NCI-H526 (cell line): ENCODE results near the gene NMRAL1.

Experiments used
- DNase-seq, 2 experiments: peaks; one replicate each; lab custom pipeline; 2025; lab: John Stamatoyannopoulos, UW

Gene NMRAL1

DNA sequence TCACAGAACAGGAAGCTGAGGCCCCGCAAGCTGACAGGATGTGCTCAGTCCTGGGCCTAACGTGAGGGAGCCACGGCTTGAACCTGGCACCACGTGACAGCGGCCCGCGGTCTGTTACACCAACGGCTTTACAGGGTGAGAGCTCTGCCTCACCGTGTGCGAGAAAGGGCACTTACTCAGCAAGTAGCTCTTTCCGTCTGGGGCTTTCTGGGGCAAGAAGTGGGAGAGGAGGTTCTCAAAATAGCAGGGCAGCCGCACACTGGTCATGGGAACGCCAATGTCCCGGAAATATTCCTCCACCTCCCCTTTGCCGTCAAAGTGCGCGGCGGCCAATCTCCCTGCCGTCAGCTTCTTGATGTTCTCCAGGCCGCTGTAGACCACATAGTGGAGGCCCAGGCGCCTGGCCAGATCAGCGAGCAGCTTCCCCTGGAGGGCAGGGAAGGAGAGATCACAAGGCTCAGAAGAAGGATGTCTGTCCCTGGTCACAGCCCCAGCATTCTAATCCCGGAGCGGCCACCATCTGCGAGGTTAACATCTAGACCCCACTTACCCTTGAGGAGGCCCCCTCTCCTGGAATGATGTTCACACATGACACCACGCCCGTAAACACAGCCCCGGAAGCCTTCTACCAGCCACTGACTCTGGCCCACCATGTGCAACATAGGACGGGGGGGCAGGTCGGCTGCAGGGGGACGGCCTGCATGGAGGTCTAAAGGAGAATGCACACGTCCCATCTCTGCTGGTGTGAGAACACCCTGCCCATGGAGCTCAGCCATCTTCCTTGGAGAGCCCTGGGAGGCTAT lies 8.2 kb downstream of the NMRAL1 start:
- DNase-seq: no peak

DNA sequence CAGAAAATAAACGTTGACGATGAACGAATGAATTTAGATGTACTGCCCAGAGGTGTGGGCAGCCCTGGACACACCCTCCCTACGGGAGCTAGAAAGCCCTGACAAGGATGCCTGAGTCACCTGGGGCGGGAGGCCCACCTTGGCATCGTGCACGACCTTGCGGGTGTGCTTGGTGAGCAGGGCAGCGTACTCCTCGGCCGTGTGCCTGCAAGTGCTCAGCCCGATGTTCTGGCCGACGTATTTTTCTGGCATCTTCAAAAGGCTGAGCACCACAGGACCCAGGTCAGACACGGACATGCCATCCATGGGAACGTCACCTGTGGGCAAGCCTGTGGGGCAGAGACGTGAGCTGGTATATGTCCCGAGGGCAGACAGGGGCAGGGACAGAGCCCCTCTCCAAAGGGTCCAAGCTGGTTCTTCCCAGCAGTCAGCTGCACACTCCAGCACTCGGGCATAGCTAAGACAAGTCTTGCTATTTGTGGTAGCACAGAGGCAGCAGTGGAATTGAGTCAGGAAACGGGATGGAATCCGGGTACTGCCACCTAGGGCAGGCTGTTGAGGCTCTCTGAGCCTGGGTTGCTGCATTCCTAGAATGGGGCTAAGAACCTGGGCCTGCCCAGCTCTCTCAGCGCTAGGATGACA lies 10.8 kb downstream of the NMRAL1 start:
- DNase-seq: no peak

DNA sequence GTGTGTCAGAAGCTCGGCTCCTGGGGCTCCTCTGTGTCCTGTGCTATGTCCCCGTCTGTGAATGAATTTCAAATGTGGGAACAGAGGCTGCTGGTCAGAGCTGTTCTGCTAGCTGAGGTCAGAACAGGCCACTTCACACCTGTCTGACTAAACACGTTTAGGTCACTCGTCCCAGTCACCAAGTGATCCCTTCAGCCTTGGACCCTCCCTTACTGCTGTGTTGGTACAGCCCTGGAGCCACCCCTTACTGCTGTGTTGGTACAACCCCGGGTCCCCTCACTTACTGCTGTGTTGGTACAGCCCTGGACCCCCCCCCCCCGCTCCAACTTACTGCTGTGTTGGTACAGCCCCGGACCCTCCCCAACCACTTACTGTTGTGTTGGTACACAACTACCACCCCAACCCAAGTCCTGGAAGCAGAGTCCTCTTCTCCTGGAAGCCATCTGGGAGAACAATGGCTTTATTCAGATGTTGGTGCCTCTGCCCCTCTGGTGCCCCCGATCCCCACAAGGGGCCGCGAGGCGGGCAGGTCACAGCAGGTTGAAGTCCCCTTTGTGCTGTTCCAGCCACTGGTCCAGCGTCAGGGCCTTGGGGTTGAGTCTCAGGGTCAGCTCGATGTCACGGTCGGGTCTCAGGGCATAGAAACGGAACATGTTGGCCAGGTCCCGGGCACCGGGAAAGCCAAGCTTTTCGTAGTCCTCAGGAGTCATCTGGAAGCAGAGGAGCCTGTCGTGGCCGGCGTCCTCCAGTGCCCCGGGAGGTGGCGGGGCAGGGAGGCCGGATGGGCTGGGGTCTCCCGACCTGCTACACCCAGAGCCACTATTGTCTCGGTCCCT lies 13.0 kb downstream of the NMRAL1 start:
- DNase-seq: peak; percentile 45 to 65

DNA sequence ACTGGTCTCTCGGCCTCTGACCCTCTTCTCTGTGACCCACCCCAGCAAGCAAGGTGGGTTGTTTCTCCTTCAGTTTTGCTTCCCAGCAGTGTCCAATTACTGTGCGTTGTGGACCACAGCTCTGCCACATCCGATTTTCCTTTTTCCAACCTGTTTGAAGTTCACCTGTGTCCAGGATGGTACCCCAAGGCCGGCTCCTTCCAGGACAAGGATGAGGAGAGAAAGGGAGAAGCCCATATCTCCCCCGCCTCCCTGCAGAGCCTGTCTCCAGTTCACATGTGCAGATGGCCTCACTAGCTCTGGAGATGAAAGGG lies 13.5 kb downstream of the NMRAL1 start:
- no peak for DNase-seq

DNA sequence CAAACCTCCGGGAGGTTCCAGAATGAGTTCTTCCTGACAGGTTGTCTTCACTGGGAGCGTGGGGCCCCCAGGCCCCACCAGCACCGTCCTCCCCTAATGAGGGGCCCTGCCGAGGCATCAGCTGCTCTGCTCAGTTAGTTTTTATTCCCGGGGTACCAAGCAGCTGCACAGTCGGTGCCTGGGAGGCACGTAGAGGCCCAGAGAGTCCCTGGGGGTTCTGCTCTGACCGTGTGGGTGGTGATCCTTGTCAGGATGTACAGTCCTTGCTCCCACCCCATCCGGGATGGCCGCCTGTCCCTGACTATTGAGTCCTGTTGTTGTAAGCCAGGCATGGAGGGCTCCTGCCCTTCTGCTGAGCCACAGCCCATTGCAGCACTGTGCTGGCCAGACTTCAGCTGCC lies 18.5 kb downstream of the NMRAL1 start:
- no peak for DNase-seq

DNA sequence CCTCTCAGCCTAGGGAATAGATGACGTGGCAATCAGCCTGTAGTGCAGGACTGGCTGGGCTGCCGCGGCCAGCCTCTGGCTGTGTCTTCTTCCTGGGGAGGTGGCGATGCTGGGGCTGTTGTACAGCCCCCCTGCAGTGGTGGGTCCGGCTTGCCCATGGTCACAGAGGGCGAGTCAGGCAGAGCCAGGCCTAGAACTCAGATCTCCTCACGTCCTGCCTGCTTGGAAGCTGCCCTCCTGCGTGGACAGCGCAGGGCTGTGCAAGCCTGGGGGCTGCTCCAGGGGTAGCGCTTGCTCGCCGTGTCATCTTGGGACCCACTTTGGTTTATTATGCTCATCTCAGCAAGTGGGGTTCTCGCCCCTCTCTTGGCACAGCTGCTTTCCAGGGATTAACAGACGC lies 19.3 kb downstream of the NMRAL1 start:
- DNase-seq: no peak

DNA sequence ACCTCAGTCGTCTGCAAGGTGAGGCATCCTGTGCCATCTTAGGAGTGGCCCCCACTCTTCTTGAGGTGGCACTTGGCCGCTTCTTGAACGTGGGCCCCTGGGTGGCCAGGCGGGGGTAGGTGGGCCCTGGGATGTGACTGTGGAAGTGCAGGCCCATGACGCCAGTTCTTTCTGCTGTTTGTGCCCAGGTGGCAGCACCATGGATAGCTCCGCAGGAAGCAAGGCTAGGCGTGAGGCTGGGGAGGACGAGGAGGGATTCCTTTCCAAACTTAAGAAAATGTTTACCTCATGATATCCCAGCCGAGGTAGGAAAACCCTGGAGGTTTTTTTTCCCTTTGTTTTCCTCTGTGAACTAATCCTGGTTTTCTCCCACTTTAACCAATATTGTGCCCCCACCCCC lies 19.8 kb downstream of the NMRAL1 start:
- no peak for DNase-seq

DNA sequence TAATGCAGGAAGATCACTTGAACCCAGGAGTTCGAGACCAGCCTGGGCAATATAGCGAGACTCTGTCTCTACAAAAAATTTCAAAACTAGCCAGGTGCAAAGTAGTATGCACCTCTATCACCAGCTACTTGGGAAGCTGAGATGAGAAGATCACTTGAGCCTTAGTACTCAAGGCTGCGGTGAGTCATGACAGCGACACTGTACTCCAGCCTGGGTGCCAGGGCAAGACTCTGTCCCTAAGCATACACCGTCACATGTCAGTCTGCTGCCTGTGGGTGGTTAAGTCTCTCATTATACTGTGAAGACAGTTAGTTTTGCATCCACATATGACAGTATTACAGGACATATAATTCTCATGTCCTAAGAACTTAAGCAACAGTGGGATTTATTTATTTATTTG lies 21.8 kb downstream of the NMRAL1 start:
- DNase-seq: no peak

DNA sequence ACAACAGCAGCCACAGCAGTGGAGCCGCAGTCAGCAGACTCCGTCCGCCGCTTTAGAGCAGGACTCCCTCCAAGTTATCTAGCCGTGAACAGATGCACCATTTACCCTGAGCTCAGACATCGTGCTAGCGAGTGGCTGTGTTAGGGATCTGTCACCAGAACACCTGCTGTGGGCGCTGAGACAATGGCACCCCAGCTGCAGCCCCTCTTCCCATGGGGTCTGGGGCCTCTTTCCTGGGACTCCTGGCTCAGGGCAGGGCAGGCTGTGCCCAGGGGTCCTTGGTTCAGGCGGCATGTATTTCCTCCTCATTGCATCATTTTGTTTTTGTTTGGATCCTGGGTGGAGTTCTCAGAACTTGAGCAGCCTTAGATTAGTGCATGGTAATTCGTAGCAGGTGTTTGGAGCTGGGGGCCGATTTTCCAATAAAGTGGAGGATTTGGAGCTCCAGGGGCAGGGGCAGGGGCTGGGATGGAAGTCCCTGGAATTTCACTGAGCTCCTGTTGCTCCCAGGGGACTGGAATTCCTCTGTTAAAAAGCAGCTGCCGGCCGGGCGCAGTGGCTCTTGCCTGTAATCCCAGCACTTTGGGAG lies 23.4 kb downstream of the NMRAL1 start:
- no peak for DNase-seq

DNA sequence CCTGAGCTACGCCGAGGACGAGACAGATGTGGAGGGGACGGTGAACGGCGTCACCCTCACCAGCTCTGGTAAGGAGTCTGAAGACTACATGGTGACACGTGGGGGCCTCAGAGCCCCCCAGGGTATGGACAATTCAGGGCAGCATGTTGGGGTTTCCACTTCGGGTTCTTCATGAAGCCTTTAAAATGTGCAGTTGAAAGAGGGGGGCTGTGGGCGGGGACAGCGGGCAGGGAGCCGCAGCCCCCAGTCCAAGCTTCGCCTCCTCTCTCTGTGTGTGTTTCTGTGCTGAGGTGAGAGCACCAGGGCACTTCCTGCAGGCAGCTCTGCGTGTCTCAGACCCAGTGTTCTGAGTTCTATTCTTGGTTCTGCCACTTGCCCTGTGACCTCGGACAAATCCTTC lies 24.0 kb downstream of the NMRAL1 start:
- no peak for DNase-seq

DNA sequence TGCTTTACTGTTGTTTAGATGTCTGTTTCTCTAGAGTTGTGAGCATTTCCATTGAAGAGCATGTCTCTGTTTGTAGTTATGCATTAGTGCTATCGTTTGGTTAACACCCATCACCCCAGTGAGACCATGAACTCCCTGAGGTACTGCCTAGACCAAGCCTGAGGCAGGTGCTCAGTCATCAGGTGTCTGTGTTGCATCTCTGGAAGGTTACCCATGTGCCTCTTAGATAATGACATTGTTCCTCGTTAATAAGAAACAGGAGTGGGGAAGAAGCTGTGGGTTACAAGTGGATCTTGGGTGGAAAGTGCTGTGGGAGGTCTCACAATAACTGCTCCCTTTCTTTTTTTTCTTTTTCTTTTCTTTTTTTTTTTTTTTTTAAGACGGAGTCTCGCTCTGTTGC lies 30.4 kb downstream of the NMRAL1 start:
- DNase-seq: no peak

DNA sequence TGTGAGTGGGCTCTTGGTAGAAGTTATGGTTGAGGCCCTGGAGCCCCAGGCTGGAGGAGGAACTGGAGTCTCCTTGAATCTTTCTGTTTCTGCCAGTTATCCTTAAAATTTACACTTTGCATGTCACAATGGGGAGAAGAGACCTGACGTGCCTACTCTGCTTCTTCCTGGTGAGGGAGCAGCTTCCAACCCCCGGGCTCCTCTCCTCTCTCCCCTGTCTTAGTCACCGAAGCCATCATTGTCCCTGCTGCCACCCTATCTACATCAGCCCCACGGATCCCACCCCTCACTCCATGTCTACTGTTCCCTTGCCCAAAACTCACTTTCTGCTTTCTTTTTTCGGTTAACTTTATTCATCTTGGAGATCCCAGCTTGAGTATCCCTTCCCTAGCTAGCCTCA lies 31.2 kb downstream of the NMRAL1 start:
- no peak for DNase-seq

DNA sequence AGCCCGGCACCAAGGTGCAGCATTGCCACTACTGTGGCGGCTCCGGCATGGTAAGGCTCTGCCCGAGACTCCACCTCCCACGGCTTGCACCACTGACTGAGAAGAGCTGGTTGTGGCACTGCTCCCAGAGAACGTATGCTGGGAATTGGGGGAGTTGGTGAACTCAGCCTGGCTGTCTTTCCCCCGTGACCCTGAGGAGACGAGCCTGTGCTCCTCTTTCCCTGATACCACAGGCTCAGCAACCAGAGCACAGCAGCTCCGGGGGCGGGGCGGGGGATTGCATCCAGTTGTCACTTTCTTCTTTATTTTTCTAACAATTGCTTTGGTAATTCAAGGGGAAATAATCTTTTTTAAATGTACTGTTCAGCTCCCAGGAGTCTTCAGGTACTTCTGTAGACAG lies 32.1 kb downstream of the NMRAL1 start:
- DNase-seq: no peak

DNA sequence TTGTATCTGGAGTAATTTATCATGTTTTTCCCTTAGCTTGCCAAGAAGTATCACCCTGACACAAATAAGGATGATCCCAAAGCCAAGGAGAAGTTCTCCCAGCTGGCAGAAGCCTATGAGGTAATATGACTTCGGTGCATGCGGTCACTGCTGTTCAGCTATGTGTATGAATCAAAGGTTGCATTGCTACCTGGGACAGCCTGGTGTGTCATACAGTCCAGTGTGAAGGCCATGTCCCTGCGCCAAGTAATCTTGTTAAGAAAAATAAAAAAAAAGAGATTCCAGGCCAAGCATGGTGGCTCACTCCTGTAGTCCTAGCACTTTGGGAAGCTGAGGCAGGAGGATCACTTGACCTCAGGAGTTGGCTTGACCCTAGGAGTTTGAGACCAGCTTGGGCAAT lies 37.1 kb downstream of the NMRAL1 start:
- DNase-seq: no peak

DNA sequence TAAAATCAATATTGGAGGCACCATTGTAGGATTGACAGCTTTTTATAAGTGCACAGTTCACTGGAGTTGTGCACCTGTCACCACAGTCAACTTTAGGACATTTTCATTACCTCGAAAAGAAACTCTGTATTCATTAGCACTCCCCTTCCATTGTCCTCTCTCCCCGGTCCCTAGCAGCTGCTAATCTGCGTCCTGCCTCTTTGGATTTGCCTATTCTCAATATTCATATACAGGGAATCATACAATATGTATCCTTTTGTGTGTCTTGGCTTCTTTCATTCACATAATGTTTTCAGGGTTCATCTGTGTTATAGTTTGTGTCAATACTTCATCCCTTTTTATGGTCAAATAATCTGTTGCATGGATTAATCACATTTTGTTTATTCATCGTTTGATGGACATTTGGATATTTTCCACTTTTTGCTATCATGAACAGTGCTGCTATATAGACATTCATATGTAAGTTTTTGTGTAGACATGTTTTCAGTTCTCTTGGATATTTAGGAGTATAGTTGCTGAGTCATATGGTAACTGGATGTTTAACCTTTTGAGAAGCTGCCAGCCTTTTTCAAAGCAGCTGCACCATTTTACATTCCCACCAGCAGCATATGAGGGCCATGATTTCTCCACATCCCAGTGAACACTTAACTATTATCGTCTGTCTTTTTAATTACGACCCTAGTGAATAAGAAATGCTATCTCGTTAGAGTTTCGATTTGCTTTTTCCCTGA lies 38.9 kb downstream of the NMRAL1 start:
- DNase-seq: no peak

DNA sequence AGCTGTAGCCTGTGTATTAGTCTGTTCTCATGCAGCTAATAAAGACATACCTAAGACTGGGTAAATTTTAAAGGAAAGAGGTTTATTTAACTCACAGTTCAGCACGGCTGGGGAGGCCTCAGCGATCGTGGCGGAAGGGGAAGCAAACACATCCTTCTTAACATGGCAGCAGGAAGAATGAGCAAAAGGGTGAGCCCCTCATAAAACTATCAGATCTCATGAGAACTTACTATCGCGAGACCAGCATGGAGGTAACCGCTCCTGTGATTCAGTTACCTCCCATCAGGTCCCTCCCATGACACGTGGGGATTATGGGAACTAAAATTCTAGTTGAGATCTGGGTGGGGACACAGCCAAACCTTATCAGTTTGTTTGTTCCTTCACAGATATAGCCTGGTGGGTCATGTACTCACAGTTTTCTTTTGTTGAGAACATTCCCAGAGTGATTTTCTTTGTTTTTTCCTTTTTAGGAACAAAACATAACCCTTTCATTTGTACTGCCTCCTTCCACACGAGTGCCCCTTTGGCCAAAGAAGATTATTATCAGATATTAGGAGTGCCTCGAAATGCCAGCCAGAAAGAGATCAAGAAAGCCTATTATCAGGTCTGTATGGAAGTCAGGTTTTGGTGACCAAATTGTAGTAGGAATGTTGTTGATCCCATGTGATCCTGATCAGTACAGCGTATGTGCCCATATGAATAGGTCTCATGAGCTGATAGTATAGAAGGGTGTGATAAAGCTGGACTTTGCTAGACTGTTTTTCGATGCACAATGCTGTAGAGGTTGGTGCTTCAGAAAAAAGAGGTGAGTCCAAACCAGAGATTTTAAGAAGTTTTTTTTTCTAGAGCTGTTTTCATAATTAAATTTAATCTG lies 40.3 kb downstream of the NMRAL1 start:
- DNase-seq: no peak

DNA sequence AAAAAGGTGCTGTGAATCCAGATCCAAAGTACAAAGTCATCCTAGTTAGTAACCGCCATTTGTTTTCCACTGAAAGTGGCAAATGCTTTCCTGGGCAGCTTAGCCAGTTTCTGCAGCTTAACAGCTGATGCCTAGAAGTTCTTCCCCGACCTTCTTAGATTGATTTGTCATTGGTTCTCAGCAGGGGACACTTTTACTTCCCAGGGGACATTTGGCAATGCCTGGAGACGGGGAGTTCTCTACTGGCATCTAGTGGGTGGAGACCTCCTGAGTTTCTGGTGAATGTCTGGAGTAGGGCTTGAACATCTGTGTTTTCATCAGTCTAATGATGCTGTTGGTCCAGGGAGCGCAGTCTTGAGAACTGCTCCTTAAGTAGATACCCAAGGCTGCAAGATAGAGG lies 41.2 kb downstream of the NMRAL1 start:
- no peak for DNase-seq

DNA sequence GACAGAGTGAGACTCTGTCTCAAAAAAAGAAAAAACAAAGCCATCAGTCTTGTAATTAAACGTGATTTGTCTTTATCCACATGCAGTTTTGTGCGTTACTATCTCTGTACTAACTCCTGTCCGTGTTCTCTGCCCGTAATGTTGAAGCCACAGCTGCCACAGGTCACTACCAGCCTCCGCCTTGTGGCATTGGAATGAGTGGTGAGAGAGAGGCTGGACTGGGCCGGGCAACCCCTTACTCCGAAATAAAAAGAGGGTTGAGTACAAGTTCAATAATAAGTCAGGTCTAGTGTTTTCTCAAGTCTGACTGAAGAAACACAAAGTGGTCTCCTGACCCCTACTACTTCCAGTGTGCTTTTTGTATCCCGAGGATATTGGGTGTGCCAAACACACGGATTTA lies 43.4 kb downstream of the NMRAL1 start:
- no peak for DNase-seq

DNA sequence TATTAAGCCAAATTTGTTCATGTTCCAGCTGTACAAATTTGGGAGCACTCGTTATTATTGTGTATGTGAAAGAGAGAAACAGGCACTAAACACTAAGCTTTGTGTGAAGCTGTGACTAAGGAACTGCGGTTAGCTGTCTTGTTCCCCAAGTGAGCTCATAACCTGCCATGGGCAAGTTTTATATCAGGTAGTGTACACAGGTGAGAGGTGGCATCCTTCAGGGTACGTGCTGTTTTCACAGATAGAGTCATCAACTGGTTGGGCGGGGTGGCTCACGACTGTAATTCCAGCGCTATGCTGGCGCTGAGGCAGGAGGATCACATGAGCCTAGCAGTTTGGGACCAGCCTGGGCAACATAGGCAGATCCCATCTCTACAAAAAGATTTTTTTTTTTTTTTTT lies 45.9 kb downstream of the NMRAL1 start:
- DNase-seq: no peak

DNA sequence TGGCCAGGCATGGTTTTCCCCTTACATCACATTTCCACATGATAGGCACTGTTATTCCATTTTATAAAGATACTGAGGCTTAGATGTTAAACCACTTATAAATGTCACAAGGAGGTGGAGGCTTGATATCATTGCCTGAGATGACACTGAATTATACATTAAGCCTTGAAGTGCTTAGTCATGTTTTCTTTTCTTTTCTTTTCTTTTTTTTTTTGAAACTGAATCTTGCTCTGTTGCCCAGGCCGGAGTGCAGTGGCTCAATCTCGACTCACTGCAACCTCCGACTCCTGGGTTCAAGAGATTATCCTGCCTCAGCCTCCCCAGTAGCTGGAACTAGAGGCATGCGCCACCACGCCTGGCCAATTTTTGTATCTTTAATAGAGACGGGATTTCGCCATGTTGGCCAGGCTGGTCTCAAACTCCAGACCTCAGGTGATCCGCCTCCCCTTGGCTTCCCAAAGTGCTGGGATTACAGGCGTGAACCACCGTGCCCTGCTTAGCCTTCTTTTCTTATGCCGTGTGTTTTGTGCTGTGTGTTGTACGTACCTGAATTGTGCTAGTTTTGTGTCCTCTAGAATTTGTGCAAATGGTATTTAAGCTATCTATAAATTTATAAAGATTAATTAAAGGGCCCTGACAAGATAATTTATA lies 47.6 kb downstream of the NMRAL1 start:
- DNase-seq: no peak
